Central memory CD8-positive, alpha-beta T cell (primary cell): ENCODE measurements around the gene WDR18.

Experiments used
- ATAC-seq: fragments of 150-1000 bp; cut with Tn5 transposase; replicated peaks from 2 replicates; pipeline ENCODE4 v1.10.0; 2022; ENCODE audit warnings: mild to moderate bottlenecking, moderate FRiP score, moderate number of reproducible peaks; ENCODE audit not compliant: poor library complexity, severe bottlenecking; ENCODE audit errors: extremely low read depth
- DNase-seq, 2 donors: peaks; one replicate each; pipeline ENCODE4 v3.0.0; 2021; ENCODE audit warnings: low spot score in 2 of 2
- H3K27ac Mint-ChIP-seq: one replicate; pipeline ENCODE4 v1.8.0; 2022; ENCODE audit warnings: low read depth, mild to moderate bottlenecking, moderate library complexity, mixed read lengths
- H3K27me3 Mint-ChIP-seq: one replicate; pipeline ENCODE4 v1.8.0; 2022; ENCODE audit warnings: mixed read lengths
- H3K36me3 Mint-ChIP-seq: one replicate; pipeline ENCODE4 v1.8.0; 2022; ENCODE audit warnings: mild to moderate bottlenecking, moderate library complexity, mixed read lengths; ENCODE audit not compliant: insufficient read depth
- H3K4me1 Mint-ChIP-seq: one replicate; pipeline ENCODE4 v1.8.0; 2022; ENCODE audit warnings: mixed read lengths
- H3K4me3 Mint-ChIP-seq: one replicate; pipeline ENCODE4 v1.8.0; 2022; ENCODE audit warnings: mild to moderate bottlenecking, moderate library complexity, mixed read lengths
- H3K9me3 Mint-ChIP-seq: one replicate; pipeline ENCODE4 v1.8.0; 2022; ENCODE audit warnings: mixed read lengths

The WDR18 gene

GRCh38 chr19:984165-984967 is at the start of gene WDR18:
Gene WDR18, plus strand, starts transcription at chr19:984345. Its CDS starts 9 bp downstream, at chr19:984354.
- peak within 1 kb of the TSS; percentile 97 for H3K4me3 Mint-ChIP-seq
- DNase-seq (peak; percentile 74 to 81), ATAC-seq (peak; percentile 78)
- no peaks in the 10 kb centered on the region for H3K9me3 Mint-ChIP-seq
- H3K27ac Mint-ChIP-seq, result peak within 1 kb of the TSS; percentile 90
- H3K4me1 Mint-ChIP-seq, result peaks cover 19% of the 10 kb centered on the region
- H3K36me3 Mint-ChIP-seq, result peaks cover 12% of the 10 kb centered on the region
- H3K27me3 Mint-ChIP-seq, result no peaks in the 10 kb centered on the region

- no peak for DNase-seq
- Mint-ChIP-seq H3K9me3 (no peaks in the 10 kb centered on the region), H3K4me3 (no peak overlapping the region), H3K4me1 (peaks cover 20% of the 10 kb centered on the region), H3K27ac (no peak overlapping the region), H3K36me3 (peaks cover 5% of the 10 kb centered on the region), H3K27me3 (no peaks in the 10 kb centered on the region)
- no peak for ATAC-seq
Measured at GRCh38 chr19:934865-935479, 49.2 kb upstream of the WDR18 start.

- Mint-ChIP-seq H3K27ac (no peak overlapping the region), H3K36me3 (peaks cover 4% of the 10 kb centered on the region), H3K4me1 (peaks cover 28% of the 10 kb centered on the region), H3K27me3 (no peaks in the 10 kb centered on the region), H3K4me3 (no peak overlapping the region), H3K9me3 (no peaks in the 10 kb centered on the region)
- ATAC-seq, result no peak
- no peak for DNase-seq
Measured at GRCh38 chr19:936175-936546, 48.0 kb upstream of the WDR18 start.

GRCh38 chr19:937259-937694 is 46.9 kb upstream of the WDR18 start:
- H3K4me3 Mint-ChIP-seq, result no peak overlapping the region

GRCh38 chr19:938233-938923 is 45.8 kb upstream of the WDR18 start:
- H3K9me3 Mint-ChIP-seq, result no peaks in the 10 kb centered on the region
- DNase-seq (no peak), ATAC-seq (no peak)
- H3K4me1 Mint-ChIP-seq, result peaks cover 24% of the 10 kb centered on the region
- peaks cover 8% of the 10 kb centered on the region for H3K36me3 Mint-ChIP-seq
- H3K4me3 Mint-ChIP-seq, result no peak overlapping the region
- H3K27ac Mint-ChIP-seq, result no peak overlapping the region
- H3K27me3 Mint-ChIP-seq, result no peaks in the 10 kb centered on the region

More at GRCh38 chr19:937259-937694, 46.9 kb upstream of the WDR18 start:
- H3K36me3 Mint-ChIP-seq, result peaks cover 4% of the 10 kb centered on the region
- peak; percentile 35 for ATAC-seq
- no peaks in the 10 kb centered on the region for H3K27me3 Mint-ChIP-seq
- peaks cover 31% of the 10 kb centered on the region for H3K4me1 Mint-ChIP-seq
- H3K27ac Mint-ChIP-seq, result peak overlapping the region; percentile 29
- H3K9me3 Mint-ChIP-seq, result no peaks in the 10 kb centered on the region
- DNase-seq, result peak in 1 of 2 donors; percentile 39

GRCh38 chr19:939439-939838 is 44.7 kb upstream of the WDR18 start:
- peak overlapping the region; percentile 76 for H3K4me3 Mint-ChIP-seq
- H3K4me1 Mint-ChIP-seq, result peaks cover 24% of the 10 kb centered on the region

GRCh38 chr19:939922-940321 is 44.2 kb upstream of the WDR18 start:
- ATAC-seq (no peak), DNase-seq (no peak)
- no peaks in the 10 kb centered on the region for H3K9me3 Mint-ChIP-seq
- H3K27ac Mint-ChIP-seq, result peak overlapping the region; percentile 92
- H3K4me1 Mint-ChIP-seq, result peaks cover 24% of the 10 kb centered on the region
- H3K36me3 Mint-ChIP-seq, result peaks cover 12% of the 10 kb centered on the region
- peak overlapping the region; percentile 76 for H3K4me3 Mint-ChIP-seq
- H3K27me3 Mint-ChIP-seq, result no peaks in the 10 kb centered on the region

More at GRCh38 chr19:939439-939838, 44.7 kb upstream of the WDR18 start:
- Mint-ChIP-seq H3K9me3 (no peaks in the 10 kb centered on the region), H3K36me3 (peaks cover 12% of the 10 kb centered on the region), H3K27me3 (no peaks in the 10 kb centered on the region), H3K27ac (no peak overlapping the region)
- ATAC-seq (no peak), DNase-seq (no peak)

- ATAC-seq (peak; percentile 76), DNase-seq (peak; percentile 60 to 75)
- Mint-ChIP-seq H3K4me1 (peaks cover 24% of the 10 kb centered on the region), H3K4me3 (peak overlapping the region; percentile 76), H3K36me3 (peaks cover 12% of the 10 kb centered on the region), H3K27me3 (no peaks in the 10 kb centered on the region), H3K9me3 (no peaks in the 10 kb centered on the region), H3K27ac (peak overlapping the region; percentile 92)
Measured at GRCh38 chr19:940591-941291, 43.4 kb upstream of the WDR18 start.

- DNase-seq (no peak), ATAC-seq (no peak)
- Mint-ChIP-seq H3K27ac (no peak overlapping the region), H3K4me3 (peak overlapping the region; percentile 75), H3K4me1 (peaks cover 24% of the 10 kb centered on the region), H3K9me3 (no peaks in the 10 kb centered on the region), H3K27me3 (no peaks in the 10 kb centered on the region), H3K36me3 (peaks cover 12% of the 10 kb centered on the region)
Measured at GRCh38 chr19:941292-942132, 42.6 kb upstream of the WDR18 start.

- no peak overlapping the region for H3K27ac Mint-ChIP-seq
- DNase-seq (no peak), ATAC-seq (no peak)
- H3K27me3 Mint-ChIP-seq, result no peaks in the 10 kb centered on the region
- H3K4me3 Mint-ChIP-seq, result no peak overlapping the region
- H3K9me3 Mint-ChIP-seq, result no peaks in the 10 kb centered on the region
- H3K4me1 Mint-ChIP-seq, result peaks cover 24% of the 10 kb centered on the region
- H3K36me3 Mint-ChIP-seq, result peaks cover 12% of the 10 kb centered on the region
Measured at GRCh38 chr19:942133-942645, 42.0 kb upstream of the WDR18 start.

GRCh38 chr19:943551-944170 is 40.5 kb upstream of the WDR18 start:
- H3K4me3 Mint-ChIP-seq, result no peak overlapping the region
- no peak for DNase-seq
- H3K36me3 Mint-ChIP-seq, result peaks cover 11% of the 10 kb centered on the region
- no peak for ATAC-seq
- H3K9me3 Mint-ChIP-seq, result no peaks in the 10 kb centered on the region
- no peaks in the 10 kb centered on the region for H3K27me3 Mint-ChIP-seq
- no peak overlapping the region for H3K27ac Mint-ChIP-seq
- peaks cover 20% of the 10 kb centered on the region for H3K4me1 Mint-ChIP-seq
